ENCODE data around the gene APBB1IP. TPM values are rescaled to one million over a fixed set of nuclear protein-coding genes. Genes with fewer than 3 reads are reported as not detected.

Gene APBB1IP
- polyA plus RNA-seq, result not detected in 2 replicates

GRCh38 chr10:26437637-26438461, at the start of gene APBB1IP:
Gene APBB1IP, plus strand, starts transcription at chr10:26438341. Its CDS starts 53,986 bp downstream, at chr10:26492327.

Other genes starting within 250 kb of the APBB1IP start
- gene GAD2, start 221.6 kb upstream of the APBB1IP start, polyA plus RNA-seq, result 53.2 and 56.2 TPM in 2 replicates